Lung (tissue), 12 donors: Measurements from ENCODE around the gene PPP1R1C. TPM values are rescaled to one million over a fixed set of nuclear protein-coding genes. Genes with fewer than 3 reads are reported as not detected.
A peak's percentile ranks its signal among the peaks of the same experiment; 100 is the strongest.

Source experiments
- ATAC-seq: fragments of 200-7000 bp; cut with Tn5 transposase; one replicate; pipeline ENCODE4 v1.9.1; 2020; ENCODE audit warnings: moderate number of reproducible peaks; ENCODE audit not compliant: insufficient read depth, low FRiP score
- DNase-seq, 3 donors: peaks; one replicate each; pipeline ENCODE4 v3.0.0-alpha.2; 2013 to 2017
- H3K27ac ChIP-seq, 2 donors: one replicate each; pipeline ENCODE4 v1.5.1; 2013; ENCODE audit warnings: mild to moderate bottlenecking in 2 of 2, moderate library complexity in 2 of 2, control low read depth in 1 of 2, inconsistent platforms in 1 of 2, low read depth in 1 of 2, low read length in 1 of 2
- H3K27me3 ChIP-seq, 3 donors: one replicate each; pipeline ENCODE4 v1.5.1; 2013; ENCODE audit warnings: low read length in 2 of 3; ENCODE audit not compliant: control insufficient read depth in 3 of 3, insufficient read depth in 3 of 3
- H3K36me3 ChIP-seq, 4 donors: one replicate each; pipeline ENCODE4 v1.5.1; 2013; ENCODE audit warnings: low read length in 4 of 4, mild to moderate bottlenecking in 1 of 4, moderate library complexity in 1 of 4; ENCODE audit not compliant: control insufficient read depth in 4 of 4, insufficient read depth in 4 of 4
- H3K4me1 ChIP-seq, 5 donors: one replicate each; pipeline ENCODE4 v1.5.1; 2013; ENCODE audit warnings: low read length in 5 of 5, mild to moderate bottlenecking in 2 of 5, moderate library complexity in 1 of 5; ENCODE audit not compliant: control insufficient read depth in 5 of 5, insufficient read depth in 5 of 5
- H3K4me3 ChIP-seq: one replicate; pipeline ENCODE4 v1.5.1; 2013; ENCODE audit warnings: mild to moderate bottlenecking, control low read depth, moderate library complexity
- H3K9ac ChIP-seq, 2 donors: one replicate each; pipeline ENCODE4 v1.5.1; 2013; ENCODE audit warnings: low read length in 2 of 2, control low read depth in 1 of 2; ENCODE audit not compliant: insufficient read depth in 1 of 2
- H3K9me3 ChIP-seq, 4 donors: one replicate each; pipeline ENCODE4 v1.5.1; 2013; ENCODE audit warnings: low read length in 3 of 4, mild to moderate bottlenecking in 1 of 4, moderate library complexity in 1 of 4; ENCODE audit not compliant: control insufficient read depth in 4 of 4, insufficient read depth in 3 of 4
- WGBS, 2 donors: extraction: QIAGEN DNeasy Blood & Tissue Kit; methylation state at CpG; one replicate each; pipeline ENCODE4 v1.1.7; 2013; 5-methylcytosine and 5-hydroxymethylcytosine counted together
- polyA plus RNA-seq, 2 donors: library from polyadenylated mRNA; stranded (reverse); fragments of 200-250 nt; gene quantifications; one replicate each; pipeline ENCODE4 v1.2.1, GENCODE V29; 2013
- total RNA-seq, 2 donors: library from RNA; depleted of rRNA in 1 of 2; stranded (reverse); fragments of >200 nt in 1 of 2; gene quantifications; one replicate each; pipeline ENCODE4 v1.2.1, GENCODE V29; 2014 to 2021
- TF ChIP-seq, protein P1 (sequence below): IDR thresholded peaks from 2 replicates; pipeline ENCODE4 v1.5.1; 2012; ENCODE audit warnings: mild to moderate bottlenecking; ENCODE audit errors: control extremely low read depth, extremely low read depth
- donor health status: control.
- donor health status: control.
- donor health status: Bipolar disorder and iron deficiency.
- donor health status: healthy.
- donor health status: DM: yes; HTN: yes; CAD: no.

Gene PPP1R1C
- total and polyA plus RNA-seq, 4 donors = 1.2 to 6.3 (median 4.5) TPM

DNA sequence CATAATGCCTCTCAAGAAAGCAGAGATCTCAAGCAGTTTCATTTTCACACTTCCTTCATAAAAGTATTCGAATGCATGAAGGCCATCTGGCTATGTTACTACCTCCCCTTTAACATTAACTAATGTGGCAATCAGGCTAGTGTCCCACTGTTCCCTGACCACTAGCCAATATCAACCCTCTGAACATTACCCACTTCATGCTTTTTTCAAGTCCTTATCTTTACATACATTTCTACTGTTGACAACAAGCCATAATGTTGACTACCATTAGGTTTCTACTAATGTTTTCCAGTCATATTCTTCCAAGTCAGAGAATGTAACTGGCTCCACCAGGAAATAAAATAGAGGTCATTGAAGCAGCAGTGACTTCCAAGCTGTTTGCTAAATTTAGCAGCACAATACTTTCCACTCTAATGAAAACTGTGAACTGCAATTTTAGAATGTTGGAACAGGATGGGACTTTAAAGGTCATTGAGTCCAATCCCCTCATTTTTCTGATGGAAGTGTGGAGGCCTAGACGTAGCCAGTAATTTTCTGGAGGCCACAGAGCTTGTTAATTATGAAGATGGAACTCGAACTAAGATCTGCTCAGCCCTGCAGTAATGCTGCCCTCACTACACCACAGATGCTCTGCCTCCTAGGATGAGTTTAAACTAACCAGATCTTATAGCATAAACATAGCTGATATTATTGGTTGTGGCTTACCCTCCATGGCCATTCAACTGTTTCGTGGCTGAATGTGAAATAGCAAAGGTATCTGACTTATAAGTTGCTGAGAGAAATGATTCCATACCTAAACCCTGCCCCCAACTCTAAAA lies 630 bp upstream of the PPP1R1C start:
- ATAC-seq (no peak), DNase-seq (peak in 1 of 3 donors; percentile 41)

DNA sequence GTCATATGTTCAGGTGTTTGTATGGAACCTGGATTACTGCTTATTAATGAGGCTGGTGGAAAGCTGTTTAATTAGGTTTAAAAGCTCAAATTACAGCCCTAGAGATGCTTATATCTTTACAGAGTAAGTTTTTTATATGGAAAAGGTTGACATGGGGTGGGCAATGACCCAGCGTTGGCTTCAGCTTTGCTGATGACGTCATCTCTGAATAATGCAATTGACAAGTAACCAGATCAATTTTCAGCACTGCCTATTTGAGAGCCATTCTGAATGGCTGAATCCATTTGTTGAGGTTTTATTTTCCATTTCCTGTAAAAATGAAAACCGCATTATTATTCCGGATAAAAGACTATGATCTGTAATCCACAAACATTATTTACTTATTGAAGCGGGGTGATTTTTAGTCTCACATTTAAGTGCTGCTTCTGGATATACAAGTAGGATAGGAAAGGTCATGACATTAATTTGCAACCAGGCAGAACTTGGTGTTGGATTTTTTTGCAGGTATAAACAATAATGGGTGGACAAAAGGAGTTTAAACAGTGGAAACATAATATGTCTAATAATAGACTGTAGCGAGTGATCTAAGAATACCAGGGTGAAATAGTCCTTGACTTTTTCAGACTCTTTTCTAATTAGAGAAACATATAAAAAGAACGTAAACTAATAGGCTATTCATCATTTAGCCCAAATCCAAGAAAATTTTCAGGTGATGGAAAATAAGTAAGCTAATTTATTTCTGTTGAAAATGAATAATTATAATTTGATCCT lies 2.7 kb downstream of the PPP1R1C start:
- TF ChIP-seq, protein P1, sequence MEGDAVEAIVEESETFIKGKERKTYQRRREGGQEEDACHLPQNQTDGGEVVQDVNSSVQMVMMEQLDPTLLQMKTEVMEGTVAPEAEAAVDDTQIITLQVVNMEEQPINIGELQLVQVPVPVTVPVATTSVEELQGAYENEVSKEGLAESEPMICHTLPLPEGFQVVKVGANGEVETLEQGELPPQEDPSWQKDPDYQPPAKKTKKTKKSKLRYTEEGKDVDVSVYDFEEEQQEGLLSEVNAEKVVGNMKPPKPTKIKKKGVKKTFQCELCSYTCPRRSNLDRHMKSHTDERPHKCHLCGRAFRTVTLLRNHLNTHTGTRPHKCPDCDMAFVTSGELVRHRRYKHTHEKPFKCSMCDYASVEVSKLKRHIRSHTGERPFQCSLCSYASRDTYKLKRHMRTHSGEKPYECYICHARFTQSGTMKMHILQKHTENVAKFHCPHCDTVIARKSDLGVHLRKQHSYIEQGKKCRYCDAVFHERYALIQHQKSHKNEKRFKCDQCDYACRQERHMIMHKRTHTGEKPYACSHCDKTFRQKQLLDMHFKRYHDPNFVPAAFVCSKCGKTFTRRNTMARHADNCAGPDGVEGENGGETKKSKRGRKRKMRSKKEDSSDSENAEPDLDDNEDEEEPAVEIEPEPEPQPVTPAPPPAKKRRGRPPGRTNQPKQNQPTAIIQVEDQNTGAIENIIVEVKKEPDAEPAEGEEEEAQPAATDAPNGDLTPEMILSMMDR = no peak
- Histone ChIP-seq H3K27me3 (no peaks in the 10 kb centered on the region), H3K27ac (peak overlapping the region in 1 of 2 donors; percentile 55), H3K9me3 (no peaks in the 10 kb centered on the region), H3K4me3 (no peak overlapping the region), H3K9ac (no peak overlapping the region), H3K36me3 (no peaks in the 10 kb centered on the region), H3K4me1 (peaks cover 2 to 8% (median 5%) of the 10 kb centered on the region in 5 donors)
- DNase-seq = no peak
- no peak for ATAC-seq
- 69 to 87% methylated on average over 7 of the region's 7 CpGs for WGBS, 2 donors

More for the DNA sequence above, 630 bp upstream of the PPP1R1C start:
- 65 to 74% methylated on average over 4 of the region's 4 CpGs for WGBS, 2 donors
- no peak overlapping the region for H3K4me3 ChIP-seq
- no peaks in the 10 kb centered on the region for H3K27me3 ChIP-seq
- H3K36me3 ChIP-seq = no peaks in the 10 kb centered on the region
- peaks cover 2 to 7% (median 4%) of the 10 kb centered on the region in 5 donors for H3K4me1 ChIP-seq
- TF ChIP-seq, protein P1 = no peak
- H3K27ac ChIP-seq = peak overlapping the region in 1 of 2 donors; percentile 67
- no peaks in the 10 kb centered on the region for H3K9me3 ChIP-seq
- no peak overlapping the region for H3K9ac ChIP-seq

DNA sequence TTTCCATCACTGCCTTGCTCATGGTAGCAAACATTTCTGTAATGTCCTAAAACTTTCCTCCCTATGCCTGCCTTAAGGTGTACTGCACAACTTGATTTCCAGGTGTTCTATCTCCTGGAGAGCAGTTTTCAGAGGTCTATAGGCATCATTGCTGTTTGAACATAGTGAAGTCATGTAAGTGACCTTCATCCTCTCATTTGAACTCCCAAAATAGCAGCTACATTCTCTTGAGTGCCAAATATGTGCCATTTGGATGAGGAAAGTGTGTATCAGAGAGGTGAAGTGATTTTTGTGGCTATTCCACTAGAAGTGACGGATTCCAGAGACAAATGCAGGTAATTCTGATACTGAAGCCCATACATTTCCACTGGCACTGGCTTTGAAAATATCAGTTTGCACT lies 3.4 kb downstream of the PPP1R1C start:
- H3K4me1 ChIP-seq = peaks cover 2 to 8% (median 5%) of the 10 kb centered on the region in 5 donors
- no peaks in the 10 kb centered on the region for H3K27me3 ChIP-seq
- H3K27ac ChIP-seq = peak overlapping the region in 1 of 2 donors; percentile 70
- ATAC-seq (no peak), DNase-seq (no peak)
- 80 to 83% methylated on average over 1 of the region's 1 CpG for WGBS, 2 donors
- no peaks in the 10 kb centered on the region for H3K36me3 ChIP-seq
- no peaks in the 10 kb centered on the region for H3K9me3 ChIP-seq
- no peak overlapping the region for H3K4me3 ChIP-seq
- no peak overlapping the region for H3K9ac ChIP-seq
- TF ChIP-seq, protein P1 = no peak
